HCT116 (cell line): ENCODE data around the gene SYT7. TPM values are rescaled to one million over a fixed set of nuclear protein-coding genes. Genes with fewer than 3 reads are reported as not detected.
A peak's percentile ranks its signal among the peaks of the same experiment; 100 is the strongest.

Experiments used
- ATAC-seq: fragments of 200-7000 bp; cut with Tn5 transposase; 2 replicates; pipeline ENCODE4 v1.9.1; 2020; ENCODE audit warnings: mild to moderate bottlenecking, moderate library complexity
- BruUV-seq: library from RNA; stranded (reverse); fragments of 400-500 nt; replicated peaks from 2 replicates; lab custom pipeline; 2021; lab: Mats Ljungman, UMichigan
- CTCF ChIA-PET: fragments of 300-600 bp; sonication (Branson Sonifier 250); formaldehyde crosslinking; loops from one replicate; lab custom pipeline; 2021; ENCODE audit warnings: antibody characterized with exemption; lab: Charles Lee
- POLR2A ChIA-PET: fragments of 300-600, 350-600 bp; sonication (Branson Sonifier 250); formaldehyde crosslinking; loops from one replicate; lab custom pipeline; 2021; ENCODE audit warnings: antibody characterized with exemption; lab: Charles Lee
- RAD21 ChIA-PET, 2 experiments: fragments of 300-600 bp; sonication (Branson Sonifier 250); formaldehyde crosslinking; loops; one replicate each; lab custom pipeline; 2023; ENCODE audit warnings: low total read pairs in 2 of 2; ENCODE audit not compliant: uncharacterized antibody in 2 of 2, unreplicated experiment in 2 of 2, low non-redundant PET in 1 of 2; lab: Charles Lee
- DNase-seq: peaks from one replicate; pipeline ENCODE4 v3.0.0-alpha.2; 2010; ENCODE audit warnings: low read depth, low spot score
- H2AFZ ChIP-seq: fragments of 200-600 bp; shearing (Covaris generic), sonication (generic); 2 replicates; pipeline ENCODE4 v1.6.1; 2017; ENCODE audit warnings: low read depth, mixed run types, mixed read lengths, antibody characterized with exemption, low read length; ENCODE audit not compliant: poor library complexity, severe bottlenecking
- H3K27ac ChIP-seq: 2 replicates; pipeline ENCODE4 v1.5.1; 2012; ENCODE audit warnings: low read depth, low read length
- H3K27me3 ChIP-seq: fragments of 200-600 bp; sonication (generic); 2 replicates; pipeline ENCODE4 v1.6.1; 2016; ENCODE audit warnings: mixed run types, low read length, mixed read lengths; ENCODE audit not compliant: insufficient read depth
- H3K36me3 ChIP-seq, 2 experiments: fragments of 200-500 bp in 1 of 2; fragments of 200-600 bp in 1 of 2; sonication (Bioruptor generic) in 1 of 2; sonication (generic) in 1 of 2; 2 replicates each; pipeline versions ENCODE4 v1.5.1 to v1.6.1; 2014 to 2016; ENCODE audit warnings: low read length in 2 of 2, inconsistent platforms in 1 of 2, mixed read lengths in 1 of 2, mixed run types in 1 of 2; ENCODE audit not compliant: insufficient read depth in 2 of 2, control insufficient read depth in 1 of 2
- H3K4me1 ChIP-seq, 2 experiments: fragments of 200-600 bp in 1 of 2; sonication (generic) in 1 of 2; 2 replicates each; pipeline versions ENCODE4 v1.5.1 to v1.6.1; 2012 to 2017; ENCODE audit warnings: low read length in 2 of 2, inconsistent platforms in 1 of 2, mild to moderate bottlenecking in 1 of 2, mixed read lengths in 1 of 2, mixed run types in 1 of 2, moderate library complexity in 1 of 2; ENCODE audit not compliant: insufficient read depth in 2 of 2, control insufficient read depth in 1 of 2
- H3K4me2 ChIP-seq: fragments of 200-600 bp; sonication (generic); 2 replicates; pipeline ENCODE4 v1.6.1; 2017; ENCODE audit warnings: mixed run types, low read length, mixed read lengths
- H3K4me3 ChIP-seq, 2 experiments: fragments of 200-600 bp in 1 of 2; sonication (generic) in 1 of 2; replicated peaks in 1 of 2; 2 replicates each; pipeline ENCODE4 v1.5.1; 2011 to 2016; ENCODE audit warnings: low read length in 2 of 2, control low read depth in 1 of 2, low read depth in 1 of 2, mild to moderate bottlenecking in 1 of 2, mixed read lengths in 1 of 2, mixed run types in 1 of 2
- H3K79me2 ChIP-seq: fragments of 200-600 bp; sonication (generic); 2 replicates; pipeline ENCODE4 v1.6.1; 2017; ENCODE audit warnings: mild to moderate bottlenecking, mixed run types, low read length, moderate library complexity, mixed read lengths; ENCODE audit not compliant: insufficient read depth
- H3K9ac ChIP-seq: fragments of 200-600 bp; sonication (generic); 2 replicates; pipeline ENCODE4 v1.6.1; 2016; ENCODE audit warnings: low read length, mixed read lengths
- H3K9me2 ChIP-seq: fragments of 200-600 bp; sonication (generic), shearing (Covaris generic); 2 replicates; pipeline ENCODE4 v1.6.1; 2017; ENCODE audit warnings: mixed run types, mild to moderate bottlenecking, moderate library complexity; ENCODE audit not compliant: insufficient read depth
- H3K9me3 ChIP-seq, 2 experiments: fragments of 200-500 bp in 1 of 2; fragments of 200-600 bp in 1 of 2; sonication (Bioruptor generic) in 1 of 2; sonication (generic) in 1 of 2; 2 replicates each; pipeline ENCODE4 v1.6.1; 2014 to 2017; ENCODE audit warnings: low read length in 2 of 2, mixed read lengths in 2 of 2, inconsistent platforms in 1 of 2, low read depth in 1 of 2, mild to moderate bottlenecking in 1 of 2, mixed run types in 1 of 2, moderate library complexity in 1 of 2; ENCODE audit not compliant: control insufficient read depth in 1 of 2, insufficient read depth in 1 of 2
- H4K20me1 ChIP-seq: fragments of 200-600 bp; sonication (generic), shearing (Covaris generic); 2 replicates; pipeline ENCODE4 v1.6.1; 2017; ENCODE audit warnings: mixed run types, mild to moderate bottlenecking, moderate library complexity; ENCODE audit not compliant: insufficient read depth
- CBX3 ChIP-seq: IDR thresholded peaks from 2 replicates; pipeline ENCODE4 v1.6.1; 2012; ENCODE audit warnings: low read depth
- EGR1 ChIP-seq: IDR thresholded peaks from 2 replicates; pipeline ENCODE4 v1.6.1; 2012; ENCODE audit warnings: low read depth
- EZH2 ChIP-seq: fragments of 200-600 bp; sonication (generic); IDR thresholded peaks from 2 replicates; pipeline ENCODE4 v1.6.1; 2017; ENCODE audit warnings: antibody characterized with exemption, mixed run types
- EZH2phosphoT487 ChIP-seq: fragments of 200-600 bp; IDR thresholded peaks from 2 replicates; pipeline ENCODE4 v1.6.1; 2018; ENCODE audit warnings: antibody characterized with exemption, borderline replicate concordance
- FOSL1 ChIP-seq: IDR thresholded peaks from 2 replicates; pipeline ENCODE4 v1.6.1; 2012; ENCODE audit warnings: low read depth
- POLR2A ChIP-seq: IDR thresholded peaks from 2 replicates; pipeline ENCODE4 v1.7.0; 2011; ENCODE audit warnings: borderline replicate concordance; ENCODE audit not compliant: insufficient read depth, insufficient read length; ENCODE audit errors: extremely low read depth
- RAD21 ChIP-seq: IDR thresholded peaks from 2 replicates; pipeline ENCODE4 v1.6.1; 2012; ENCODE audit warnings: low read depth, mild to moderate bottlenecking
- TCF7L2 ChIP-seq: IDR thresholded peaks from 2 replicates; pipeline ENCODE4 v1.7.0; 2011; ENCODE audit warnings: borderline replicate concordance, inconsistent platforms; ENCODE audit not compliant: insufficient read depth, insufficient read length; ENCODE audit errors: extremely low read depth
- intact Hi-C: fragments of 100-400 bp; cut with micrococcal nuclease; formaldehyde crosslinking; loops from 2 replicates; pipeline ENCODE4 v1.10.0; 2022
- total RNA-seq: library from RNA; stranded (reverse); gene quantifications from one replicate; pipeline ENCODE4 v1.2.1, GENCODE V29; 2021; ENCODE audit not compliant: unreplicated experiment
- TF ChIP-seq, protein P1 (sequence below): IDR thresholded peaks from 2 replicates; pipeline ENCODE4 v1.6.1; 2012
- TF ChIP-seq, protein P2 (sequence below), 3 experiments: fragments of 200-600 bp in 1 of 3; sonication (generic) in 1 of 3; IDR thresholded peaks in 2 of 3; conservative IDR thresholded peaks in 1 of 3; 2 replicates each; pipeline ENCODE4 v1.5.1; 2012 to 2017; ENCODE audit warnings: low read depth in 2 of 3, low read length in 2 of 3, antibody characterized with exemption in 1 of 3, borderline replicate concordance in 1 of 3, control low read depth in 1 of 3, mild to moderate bottlenecking in 1 of 3, mixed read lengths in 1 of 3, mixed run types in 1 of 3, moderate library complexity in 1 of 3; ENCODE audit not compliant: insufficient read depth in 1 of 3

SYT7 gene
- total RNA-seq, 1 experiment from 2014 or later = 27.4 TPM

DNA sequence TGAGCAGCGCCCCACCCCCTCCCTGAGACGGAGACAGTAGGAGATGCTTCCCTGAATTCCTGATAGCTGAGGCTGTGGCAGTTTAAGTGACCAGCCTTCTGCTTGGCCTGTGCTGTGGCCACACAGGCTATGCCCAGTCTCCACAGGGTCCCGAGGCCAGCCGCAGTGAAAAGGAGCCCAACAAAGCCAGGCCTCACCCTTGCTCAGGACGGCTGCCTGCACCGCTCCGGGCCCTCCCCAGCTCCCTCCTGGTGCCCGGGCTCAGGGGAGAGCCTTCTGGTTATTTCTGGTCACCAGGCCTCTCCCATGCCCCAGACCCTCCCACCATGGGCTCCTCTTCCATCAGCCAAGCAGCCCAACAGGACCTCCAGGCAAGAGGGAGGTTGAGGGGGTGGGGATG is 43.5 kb downstream of the SYT7 start:
- no peaks in the 10 kb centered on the region for H3K79me2 ChIP-seq
- no peaks in the 10 kb centered on the region for H3K27me3 ChIP-seq
- H3K27ac ChIP-seq = no peak overlapping the region
- TF ChIP-seq, protein P1, sequence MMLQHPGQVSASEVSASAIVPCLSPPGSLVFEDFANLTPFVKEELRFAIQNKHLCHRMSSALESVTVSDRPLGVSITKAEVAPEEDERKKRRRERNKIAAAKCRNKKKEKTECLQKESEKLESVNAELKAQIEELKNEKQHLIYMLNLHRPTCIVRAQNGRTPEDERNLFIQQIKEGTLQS = no peak
- no peak for TF ChIP-seq EGR1
- TF ChIP-seq POLR2A = no peak
- TF ChIP-seq, protein P2, sequence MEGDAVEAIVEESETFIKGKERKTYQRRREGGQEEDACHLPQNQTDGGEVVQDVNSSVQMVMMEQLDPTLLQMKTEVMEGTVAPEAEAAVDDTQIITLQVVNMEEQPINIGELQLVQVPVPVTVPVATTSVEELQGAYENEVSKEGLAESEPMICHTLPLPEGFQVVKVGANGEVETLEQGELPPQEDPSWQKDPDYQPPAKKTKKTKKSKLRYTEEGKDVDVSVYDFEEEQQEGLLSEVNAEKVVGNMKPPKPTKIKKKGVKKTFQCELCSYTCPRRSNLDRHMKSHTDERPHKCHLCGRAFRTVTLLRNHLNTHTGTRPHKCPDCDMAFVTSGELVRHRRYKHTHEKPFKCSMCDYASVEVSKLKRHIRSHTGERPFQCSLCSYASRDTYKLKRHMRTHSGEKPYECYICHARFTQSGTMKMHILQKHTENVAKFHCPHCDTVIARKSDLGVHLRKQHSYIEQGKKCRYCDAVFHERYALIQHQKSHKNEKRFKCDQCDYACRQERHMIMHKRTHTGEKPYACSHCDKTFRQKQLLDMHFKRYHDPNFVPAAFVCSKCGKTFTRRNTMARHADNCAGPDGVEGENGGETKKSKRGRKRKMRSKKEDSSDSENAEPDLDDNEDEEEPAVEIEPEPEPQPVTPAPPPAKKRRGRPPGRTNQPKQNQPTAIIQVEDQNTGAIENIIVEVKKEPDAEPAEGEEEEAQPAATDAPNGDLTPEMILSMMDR (IDR thresholded peaks at IDR 0.05 in 2 of 3, conservative IDR thresholded peaks at IDR 0.05 in 1 of 3; ENCODE audit: borderline replicate concordance in 1 of 3, insufficient read depth in 1 of 3, low read depth in 2 of 3, low read length in 2 of 3) = no peak
- no peaks in the 10 kb centered on the region for H3K9me2 ChIP-seq
- no peak overlapping the region for H3K4me2 ChIP-seq
- ChIA-PET CTCF (interaction anchor here (1.2 kb wide), 1 partner anchor 41 kb away, joined by 3 read pairs; no protein-coding TSS in a partner anchor), POLR2A (no interaction called here), RAD21 (no interaction called here)
- no peaks in the 10 kb centered on the region for H4K20me1 ChIP-seq
- no peak overlapping the region for H3K4me3 ChIP-seq
- no peak overlapping the region for H3K9ac ChIP-seq
- H2AFZ ChIP-seq = no peak overlapping the region
- DNase-seq = no peak
- peaks cover 6 to 17% of the 10 kb centered on the region in 2 experiments for H3K4me1 ChIP-seq
- BruUV-seq = no TSS peak
- intact Hi-C loops = no loop called here
- no peaks in the 10 kb centered on the region for H3K9me3 ChIP-seq
- no peaks in the 10 kb centered on the region for H3K36me3 ChIP-seq
- ATAC-seq = no peak

DNA sequence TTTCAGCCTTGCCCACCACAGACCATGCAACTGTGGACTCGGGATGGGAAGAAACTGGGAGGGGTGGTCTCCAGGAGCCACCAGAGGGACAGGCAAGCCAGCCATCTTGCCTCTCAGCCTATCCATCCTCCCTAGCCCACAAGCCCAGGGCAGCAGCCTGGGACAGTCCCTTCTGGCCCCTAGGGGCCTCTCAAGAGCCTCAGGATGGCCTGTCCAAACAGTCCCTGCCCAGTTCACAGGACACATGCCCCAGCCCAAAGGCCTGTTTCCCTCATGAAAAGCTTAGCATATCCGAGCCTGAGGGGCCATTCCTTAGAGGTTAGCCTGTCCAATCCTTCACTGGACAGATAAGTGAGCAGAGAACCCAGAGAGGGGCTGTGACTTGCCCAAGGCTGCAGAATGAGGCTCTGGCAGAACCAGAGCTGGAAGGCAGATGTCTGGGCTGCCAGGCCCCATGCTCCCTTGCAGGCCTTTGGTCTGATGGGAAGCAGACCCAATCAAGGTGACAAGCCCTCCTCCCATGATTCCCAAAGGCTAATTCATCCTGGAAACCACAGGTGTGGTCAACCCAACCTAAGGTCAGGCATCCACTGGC is 44.1 kb downstream of the SYT7 start:
- Histone ChIP-seq H3K9me2 (no peaks in the 10 kb centered on the region), H3K79me2 (no peaks in the 10 kb centered on the region), H3K4me1 (peaks cover 1 to 17% of the 10 kb centered on the region in 2 experiments), H3K27me3 (no peaks in the 10 kb centered on the region), H3K36me3 (no peaks in the 10 kb centered on the region), H4K20me1 (no peaks in the 10 kb centered on the region), H3K4me3 (no peak overlapping the region), H2AFZ (no peak overlapping the region), H3K4me2 (no peak overlapping the region), H3K9me3 (no peaks in the 10 kb centered on the region), H3K9ac (no peak overlapping the region), H3K27ac (no peak overlapping the region)
- RAD21 ChIA-PET = no interaction called here
- DNase-seq (no peak), ATAC-seq (no peak)
- TF ChIP-seq EZH2 (no peak), TCF7L2 (no peak), RAD21 (peak; percentile 24; the same call in 1 of the 2 replicates), EZH2phosphoT487 (no peak), FOSL1 (no peak), CBX3 (no peak)
- TF ChIP-seq, protein P2 (IDR thresholded peaks at IDR 0.05 in 2 of 3, conservative IDR thresholded peaks at IDR 0.05 in 1 of 3; ENCODE audit: borderline replicate concordance in 1 of 3, insufficient read depth in 1 of 3, low read depth in 2 of 3, low read length in 2 of 3) = 0 out of 6 replicates have a peak, but pooled peaks of 2 of the 3 experiments have one; percentile 7 to 10
- POLR2A ChIA-PET = no interaction called here
- CTCF ChIA-PET = interaction anchor here (1.2 kb wide), 1 partner anchor 42 kb away, joined by 3 read pairs; no protein-coding TSS in a partner anchor
- BruUV-seq = no TSS peak
- intact Hi-C loops = no loop called here
